T-helper 1 cell treated with Interleukin-12 subunit alpha and Interleukin-12 subunit beta and Interleukin-4 antibody, amounts not matched to agents 30 μg/mL and 1 μg/mL, for 36 hours (primary cell): Measurements from ENCODE around the gene SLC22A25.
"Not testable (repeated sequence)": the region's sequence is repeated elsewhere in the genome, so short reads cannot be mapped to it uniquely, and the experiment has no call there.

Experiments used
- H3K27ac Mint-ChIP-seq: one replicate; pipeline ENCODE4 v1.8.0; 2021; ENCODE audit warnings: mild to moderate bottlenecking, mixed read lengths
- H3K27me3 Mint-ChIP-seq: one replicate; pipeline ENCODE4 v1.8.0; 2021; ENCODE audit warnings: low read depth, mixed read lengths
- H3K36me3 Mint-ChIP-seq: one replicate; pipeline ENCODE4 v1.8.0; 2021; ENCODE audit warnings: low read depth, mixed read lengths
- H3K4me1 Mint-ChIP-seq: one replicate; pipeline ENCODE4 v1.8.0; 2021; ENCODE audit warnings: low read depth, mixed read lengths
- H3K4me3 Mint-ChIP-seq: one replicate; pipeline ENCODE4 v1.8.0; 2021; ENCODE audit warnings: mild to moderate bottlenecking, moderate library complexity, mixed read lengths
- H3K9me3 Mint-ChIP-seq: one replicate; pipeline ENCODE4 v1.8.0; 2021; ENCODE audit warnings: mixed read lengths

The SLC22A25 gene

GRCh38 chr11:63243533-63243932 is at the start of gene SLC22A25:
TSS of gene SLC22A25 (minus strand) at chr11:63243599. CDS start at chr11:63229652, 13,947 bp downstream.
- no peaks in the 10 kb centered on the region for H3K9me3 Mint-ChIP-seq
- H3K4me1 Mint-ChIP-seq: peaks cover 6% of the 10 kb centered on the region
- no peaks in the 10 kb centered on the region for H3K27me3 Mint-ChIP-seq
- H3K4me3 Mint-ChIP-seq: no peak within 1 kb of the TSS
- H3K27ac Mint-ChIP-seq: no peak within 1 kb of the TSS
- H3K36me3 Mint-ChIP-seq: no peaks in the 10 kb centered on the region

GRCh38 chr11:63290285-63290684 is 46.9 kb upstream of the SLC22A25 start:
- Mint-ChIP-seq H3K27ac (no peak overlapping the region), H3K9me3 (peaks cover 3% of the 10 kb centered on the region), H3K27me3 (peaks cover under 1% of the 10 kb centered on the region)

GRCh38 chr11:63289658-63290057 is 46.3 kb upstream of the SLC22A25 start:
- Mint-ChIP-seq H3K36me3 (no peaks in the 10 kb centered on the region), H3K9me3 (peaks cover 3% of the 10 kb centered on the region), H3K27ac (no peak overlapping the region), H3K4me1 (no peaks in the 10 kb centered on the region), H3K27me3 (peaks cover 7% of the 10 kb centered on the region), H3K4me3 (no peak overlapping the region)

More at GRCh38 chr11:63290285-63290684, 46.9 kb upstream of the SLC22A25 start:
- Mint-ChIP-seq H3K4me1 (no peaks in the 10 kb centered on the region), H3K36me3 (no peaks in the 10 kb centered on the region), H3K4me3 (no peak overlapping the region)

GRCh38 chr11:63282579-63282978 is 39.2 kb upstream of the SLC22A25 start:
- Mint-ChIP-seq H3K27me3 (peaks cover 21% of the 10 kb centered on the region), H3K27ac (no peak overlapping the region), H3K4me1 (no peaks in the 10 kb centered on the region), H3K4me3 (no peak overlapping the region), H3K9me3 (no peaks in the 10 kb centered on the region), H3K36me3 (no peaks in the 10 kb centered on the region)

GRCh38 chr11:63280920-63281319 is 37.5 kb upstream of the SLC22A25 start:
- H3K27ac Mint-ChIP-seq: no peak overlapping the region
- no peaks in the 10 kb centered on the region for H3K4me1 Mint-ChIP-seq
- no peaks in the 10 kb centered on the region for H3K36me3 Mint-ChIP-seq
- H3K27me3 Mint-ChIP-seq: peaks cover 21% of the 10 kb centered on the region
- no peak overlapping the region for H3K4me3 Mint-ChIP-seq
- no peaks in the 10 kb centered on the region for H3K9me3 Mint-ChIP-seq

- Mint-ChIP-seq H3K27ac (no peak overlapping the region), H3K4me3 (no peak overlapping the region), H3K36me3 (no peaks in the 10 kb centered on the region), H3K27me3 (peaks cover 23% of the 10 kb centered on the region), H3K4me1 (no peaks in the 10 kb centered on the region), H3K9me3 (peaks cover 6% of the 10 kb centered on the region)
These were observed 34.0 kb upstream of the SLC22A25 start for GRCh38 chr11:63277345-63277943.

GRCh38 chr11:63274776-63275175 is 31.4 kb upstream of the SLC22A25 start:
- H3K9me3 Mint-ChIP-seq: peaks cover 6% of the 10 kb centered on the region
- no peak overlapping the region for H3K27ac Mint-ChIP-seq
- no peak overlapping the region for H3K4me3 Mint-ChIP-seq
- no peaks in the 10 kb centered on the region for H3K36me3 Mint-ChIP-seq
- H3K27me3 Mint-ChIP-seq: peaks cover 16% of the 10 kb centered on the region
- H3K4me1 Mint-ChIP-seq: no peaks in the 10 kb centered on the region

- H3K4me1 Mint-ChIP-seq: no peaks in the 10 kb centered on the region
- peaks cover 6% of the 10 kb centered on the region for H3K9me3 Mint-ChIP-seq
- no peaks in the 10 kb centered on the region for H3K36me3 Mint-ChIP-seq
- no peak overlapping the region for H3K27ac Mint-ChIP-seq
- H3K27me3 Mint-ChIP-seq: peaks cover 9% of the 10 kb centered on the region
- H3K4me3 Mint-ChIP-seq: no peak overlapping the region
These were observed 30.3 kb upstream of the SLC22A25 start for GRCh38 chr11:63273685-63274084.

GRCh38 chr11:63262547-63262946 is 19.1 kb upstream of the SLC22A25 start:
- no peak overlapping the region for H3K27ac Mint-ChIP-seq
- H3K36me3 Mint-ChIP-seq: no peaks in the 10 kb centered on the region
- no peaks in the 10 kb centered on the region for H3K4me1 Mint-ChIP-seq
- H3K27me3 Mint-ChIP-seq: peaks cover 16% of the 10 kb centered on the region
- H3K9me3 Mint-ChIP-seq: no peaks in the 10 kb centered on the region
- no peak overlapping the region for H3K4me3 Mint-ChIP-seq

- Mint-ChIP-seq H3K4me3 (no peak overlapping the region), H3K4me1 (no peaks in the 10 kb centered on the region), H3K27me3 (peaks cover 4% of the 10 kb centered on the region), H3K9me3 (no peaks in the 10 kb centered on the region), H3K36me3 (no peaks in the 10 kb centered on the region), H3K27ac (no peak overlapping the region)
These were observed 7.9 kb upstream of the SLC22A25 start for GRCh38 chr11:63251312-63251711.

- Mint-ChIP-seq H3K36me3 (no peaks in the 10 kb centered on the region), H3K4me1 (no peaks in the 10 kb centered on the region), H3K9me3 (no peaks in the 10 kb centered on the region), H3K27me3 (peaks cover 4% of the 10 kb centered on the region), H3K4me3 (no peak overlapping the region), H3K27ac (no peak overlapping the region)
These were observed 7.0 kb upstream of the SLC22A25 start for GRCh38 chr11:63250162-63251050.

- H3K27me3 Mint-ChIP-seq: peaks cover 4% of the 10 kb centered on the region
- no peak overlapping the region for H3K4me3 Mint-ChIP-seq
- no peaks in the 10 kb centered on the region for H3K36me3 Mint-ChIP-seq
- no peaks in the 10 kb centered on the region for H3K4me1 Mint-ChIP-seq
- no peak overlapping the region for H3K27ac Mint-ChIP-seq
- H3K9me3 Mint-ChIP-seq: no peaks in the 10 kb centered on the region
These were observed 5.6 kb upstream of the SLC22A25 start for GRCh38 chr11:63248966-63249365.

- H3K27me3 Mint-ChIP-seq, H3K36me3 Mint-ChIP-seq, H3K27ac Mint-ChIP-seq, H3K4me1 Mint-ChIP-seq, H3K9me3 Mint-ChIP-seq, H3K4me3 Mint-ChIP-seq: not testable (repeated sequence)
These were observed 4.0 kb upstream of the SLC22A25 start for GRCh38 chr11:63247237-63248002.

GRCh38 chr11:63246045-63246444 is 2.6 kb upstream of the SLC22A25 start:
- Mint-ChIP-seq H3K36me3 (no peaks in the 10 kb centered on the region), H3K9me3 (no peaks in the 10 kb centered on the region), H3K4me3 (no peak overlapping the region), H3K27ac (no peak overlapping the region), H3K4me1 (peaks cover 6% of the 10 kb centered on the region), H3K27me3 (no peaks in the 10 kb centered on the region)
